Upper lobe of left lung (tissue), 6 donors: ENCODE results near the gene TCF7L2. TPM values are rescaled to one million over a fixed set of nuclear protein-coding genes. Genes with fewer than 3 reads are reported as not detected.
"Not testable (repeated sequence)": the region's sequence is repeated elsewhere in the genome, so short reads cannot be mapped to it uniquely, and the experiment has no call there.

ENCODE experiments used
- ATAC-seq, 2 donors: fragments of 200-7000 bp; cut with Tn5 transposase; one replicate each; pipeline ENCODE4 v1.9.1; 2022; ENCODE audit warnings: mild to moderate bottlenecking in 2 of 2, moderate library complexity in 2 of 2; ENCODE audit not compliant: low FRiP score in 2 of 2
- DNase-seq, 2 donors: peaks; one replicate each; pipeline ENCODE4 v3.0.0-alpha.2; 2019 to 2020
- H3K27ac ChIP-seq, 4 donors: fragments of 200-600 bp; sonication (generic); one replicate each; pipeline ENCODE4 v1.5.1; 2016 to 2019
- H3K27me3 ChIP-seq, 4 donors: fragments of 200-600 bp; sonication (generic); one replicate each; pipeline ENCODE4 v1.5.1; 2017 to 2019
- H3K36me3 ChIP-seq, 4 donors: fragments of 200-600 bp; sonication (generic); one replicate each; pipeline ENCODE4 v1.5.1; 2016 to 2019
- H3K4me1 ChIP-seq, 4 donors: fragments of 200-600 bp; sonication (generic); one replicate each; pipeline ENCODE4 v1.5.1; 2018 to 2019
- H3K4me3 ChIP-seq, 4 donors: fragments of 200-600 bp; sonication (generic); one replicate each; pipeline ENCODE4 v1.5.1; 2017 to 2019; ENCODE audit warnings: mild to moderate bottlenecking in 2 of 4, moderate library complexity in 1 of 4
- H3K9me3 ChIP-seq, 4 donors: fragments of 200-600 bp; sonication (generic); one replicate each; pipeline ENCODE4 v1.5.1; 2018 to 2019
- EP300 ChIP-seq, 4 donors: sonication (generic); formaldehyde crosslinking; IDR thresholded peaks; one replicate each; pipeline ENCODE4 v1.5.1; 2017; ENCODE audit warnings: antibody characterized with exemption in 4 of 4, control low read depth in 2 of 4
- POLR2A ChIP-seq, 4 donors: fragments of 450-650 bp; IDR thresholded peaks; one replicate each; pipeline ENCODE4 v1.5.1; 2016 to 2017; ENCODE audit warnings: antibody characterized with exemption in 4 of 4, mild to moderate bottlenecking in 2 of 4
- POLR2AphosphoS5 ChIP-seq, 2 donors: sonication (generic); formaldehyde crosslinking; IDR thresholded peaks; one replicate each; pipeline ENCODE4 v1.5.1; 2017; ENCODE audit warnings: antibody characterized with exemption in 2 of 2
- WGBS, 2 donors: methylation state at CpG; one replicate each; pipeline ENCODE4 v1.1.5; 2017 to 2018; 5-methylcytosine and 5-hydroxymethylcytosine counted together
- total RNA-seq, 6 donors: library from RNA; depleted of rRNA in 4 of 6; stranded (reverse); fragments of >200 nt in 4 of 6; gene quantifications; one replicate each; pipeline versions ENCODE4 v1.1.0 to v1.2.1, GENCODE V29; 2016 to 2021
- TF ChIP-seq, protein P1 (sequence below), 6 experiments: fragments of 450-650 bp in 4 of 6; fragments of 200-600 bp in 2 of 6; sonication (generic) in 2 of 6; IDR thresholded peaks; one replicate each; pipeline ENCODE4 v1.5.1; 2016 to 2019; ENCODE audit warnings: antibody characterized with exemption in 6 of 6
- donor health status: DM: no; HTN: no; CAD: no; lungs with moderate emphysema.
- donor health status: DM: no; HTN: yes; CAD: no; lungs with severe emphysema.

TCF7L2 gene
- total RNA-seq, 6 donors from 2014 or later = 15.5 to 80.3 (median 48.1) TPM

DNA sequence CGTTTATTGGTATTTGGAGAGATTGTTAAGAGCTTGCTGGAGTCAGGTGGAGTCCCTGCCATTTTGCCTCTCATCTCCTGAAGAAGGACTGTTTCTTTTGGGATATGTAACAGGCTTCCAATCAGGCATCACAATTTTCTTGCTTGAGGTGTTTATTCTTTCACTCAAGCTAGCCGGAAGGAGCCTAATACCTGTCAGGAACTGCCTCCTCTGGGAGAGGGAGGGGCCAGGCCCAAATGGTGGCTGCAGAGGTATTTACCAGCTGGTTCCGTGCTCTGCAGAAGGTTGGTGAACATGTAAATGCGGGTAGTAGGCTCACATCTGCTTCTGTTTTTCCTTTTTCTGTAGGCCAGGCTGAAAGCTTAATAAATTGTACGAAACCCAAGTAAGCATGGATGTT is 114.0 kb downstream of the TCF7L2 start:
- Histone ChIP-seq H3K4me3 (no peak overlapping the region), H3K27ac (no peak overlapping the region), H3K27me3 (no peaks in the 10 kb centered on the region), H3K9me3 (no peaks in the 10 kb centered on the region), H3K4me1 (peaks cover 19 to 37% (median 34%) of the 10 kb centered on the region in 4 donors), H3K36me3 (no peaks in the 10 kb centered on the region)
- no peak for DNase-seq
- TF ChIP-seq POLR2AphosphoS5 (IDR thresholded peaks at IDR 0.05) (no peak), EP300 (IDR thresholded peaks at IDR 0.05) (no peak), POLR2A (IDR thresholded peaks at IDR 0.05) (no peak)
- TF ChIP-seq, protein P1, sequence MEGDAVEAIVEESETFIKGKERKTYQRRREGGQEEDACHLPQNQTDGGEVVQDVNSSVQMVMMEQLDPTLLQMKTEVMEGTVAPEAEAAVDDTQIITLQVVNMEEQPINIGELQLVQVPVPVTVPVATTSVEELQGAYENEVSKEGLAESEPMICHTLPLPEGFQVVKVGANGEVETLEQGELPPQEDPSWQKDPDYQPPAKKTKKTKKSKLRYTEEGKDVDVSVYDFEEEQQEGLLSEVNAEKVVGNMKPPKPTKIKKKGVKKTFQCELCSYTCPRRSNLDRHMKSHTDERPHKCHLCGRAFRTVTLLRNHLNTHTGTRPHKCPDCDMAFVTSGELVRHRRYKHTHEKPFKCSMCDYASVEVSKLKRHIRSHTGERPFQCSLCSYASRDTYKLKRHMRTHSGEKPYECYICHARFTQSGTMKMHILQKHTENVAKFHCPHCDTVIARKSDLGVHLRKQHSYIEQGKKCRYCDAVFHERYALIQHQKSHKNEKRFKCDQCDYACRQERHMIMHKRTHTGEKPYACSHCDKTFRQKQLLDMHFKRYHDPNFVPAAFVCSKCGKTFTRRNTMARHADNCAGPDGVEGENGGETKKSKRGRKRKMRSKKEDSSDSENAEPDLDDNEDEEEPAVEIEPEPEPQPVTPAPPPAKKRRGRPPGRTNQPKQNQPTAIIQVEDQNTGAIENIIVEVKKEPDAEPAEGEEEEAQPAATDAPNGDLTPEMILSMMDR (IDR thresholded peaks at IDR 0.05) = no peak
- 77 to 85% methylated on average over 5 of the region's 5 CpGs for WGBS, 2 donors
- no peak for ATAC-seq

GRCh38 chr10:113066120-113066519 is 116.1 kb downstream of the TCF7L2 start:
- H3K4me3 ChIP-seq, H3K27me3 ChIP-seq, ATAC-seq, H3K9me3 ChIP-seq, DNase-seq, H3K36me3 ChIP-seq, H3K27ac ChIP-seq: not testable (repeated sequence)
- WGBS, 2 donors = 90 to 92% methylated on average over 8 of the region's 8 CpGs
- H3K4me1 ChIP-seq = peaks cover 4 to 19% (median 16%) of the 10 kb centered on the region in 4 donors

- peaks cover 10 to 21% (median 17%) of the 10 kb centered on the region in 4 donors for H3K4me1 ChIP-seq
- H3K27me3 ChIP-seq = no peaks in the 10 kb centered on the region
- 87 to 95% methylated on average over 6 of the region's 6 CpGs for WGBS, 2 donors
- ATAC-seq (no peak), DNase-seq (no peak)
- no peak overlapping the region for H3K4me3 ChIP-seq
- H3K27ac ChIP-seq = no peak overlapping the region
- H3K9me3 ChIP-seq = no peaks in the 10 kb centered on the region
- H3K36me3 ChIP-seq = peaks cover 0 to 3% (median 0%) of the 10 kb centered on the region in 4 donors
- TF ChIP-seq EP300 (IDR thresholded peaks at IDR 0.05) (no peak), POLR2A (IDR thresholded peaks at IDR 0.05) (no peak), POLR2AphosphoS5 (IDR thresholded peaks at IDR 0.05) (no peak)
- TF ChIP-seq, protein P1 (IDR thresholded peaks at IDR 0.05) = no peak
Observed at GRCh38 chr10:113066561-113067312, 116.7 kb downstream of the TCF7L2 start.

- H3K27me3 ChIP-seq = no peaks in the 10 kb centered on the region
- 53 to 65% methylated on average over 4 of the region's 4 CpGs for WGBS, 2 donors
- no peaks in the 10 kb centered on the region for H3K9me3 ChIP-seq
- no peak for DNase-seq
- H3K4me3 ChIP-seq = no peak overlapping the region
- no peak overlapping the region for H3K27ac ChIP-seq
- ATAC-seq = no peak
- peaks cover 10 to 21% (median 17%) of the 10 kb centered on the region in 4 donors for H3K4me1 ChIP-seq
- TF ChIP-seq POLR2AphosphoS5 (IDR thresholded peaks at IDR 0.05) = no peak
- H3K36me3 ChIP-seq = peaks cover 0 to 3% (median 0%) of the 10 kb centered on the region in 4 donors
Observed at GRCh38 chr10:113067501-113067900, 117.5 kb downstream of the TCF7L2 start.

DNA sequence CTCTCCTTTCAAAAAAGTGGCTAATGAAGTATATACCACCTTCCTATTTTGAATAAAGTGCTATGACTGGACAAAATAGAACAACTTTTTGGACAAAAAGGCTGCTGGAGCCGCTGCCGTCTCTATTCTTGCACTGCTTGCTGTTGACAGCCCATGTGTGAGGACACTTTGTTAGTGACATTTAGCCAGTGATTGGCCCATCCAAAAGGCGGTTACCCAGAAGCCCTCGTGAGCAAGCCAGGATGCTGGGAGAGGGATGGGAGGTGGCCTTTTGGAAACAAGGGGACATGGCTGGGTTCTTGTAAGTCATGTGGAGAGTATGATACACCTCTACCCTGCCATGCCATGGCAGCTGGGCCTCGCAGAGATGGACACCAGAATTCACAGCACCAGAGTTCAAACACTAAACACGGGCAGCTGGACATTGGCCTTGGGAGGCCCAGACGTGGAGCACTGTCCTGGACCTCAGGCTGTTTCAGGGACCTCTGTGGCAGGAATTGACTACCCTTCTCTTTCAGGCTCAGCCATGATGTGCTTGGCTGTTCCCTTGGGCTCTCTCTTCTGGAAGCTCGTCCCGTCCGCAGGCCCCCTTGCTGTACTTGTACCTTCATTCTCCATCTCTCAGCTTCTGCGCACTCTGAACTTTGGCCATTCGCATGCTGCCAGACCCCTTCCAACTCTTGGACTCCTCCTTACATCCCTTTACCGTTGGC is 118.3 kb downstream of the TCF7L2 start:
- WGBS, 2 donors = 93 to 96% methylated on average over 12 to 13 of the region's 13 CpGs
- no peaks in the 10 kb centered on the region for H3K9me3 ChIP-seq
- DNase-seq (no peak), ATAC-seq (no peak)
- H3K4me3 ChIP-seq = no peak overlapping the region
- H3K27ac ChIP-seq = no peak overlapping the region
- peaks cover 0 to 3% (median 0%) of the 10 kb centered on the region in 4 donors for H3K36me3 ChIP-seq
- H3K27me3 ChIP-seq = no peaks in the 10 kb centered on the region
- H3K4me1 ChIP-seq = peaks cover 10 to 18% (median 14%) of the 10 kb centered on the region in 4 donors
- TF ChIP-seq POLR2A (IDR thresholded peaks at IDR 0.05) (no peak), EP300 (IDR thresholded peaks at IDR 0.05) (no peak), POLR2AphosphoS5 (IDR thresholded peaks at IDR 0.05) (no peak)
- TF ChIP-seq, protein P1 (IDR thresholded peaks at IDR 0.05) = no peak
